ENCODE data around the gene USP47.

DNA sequence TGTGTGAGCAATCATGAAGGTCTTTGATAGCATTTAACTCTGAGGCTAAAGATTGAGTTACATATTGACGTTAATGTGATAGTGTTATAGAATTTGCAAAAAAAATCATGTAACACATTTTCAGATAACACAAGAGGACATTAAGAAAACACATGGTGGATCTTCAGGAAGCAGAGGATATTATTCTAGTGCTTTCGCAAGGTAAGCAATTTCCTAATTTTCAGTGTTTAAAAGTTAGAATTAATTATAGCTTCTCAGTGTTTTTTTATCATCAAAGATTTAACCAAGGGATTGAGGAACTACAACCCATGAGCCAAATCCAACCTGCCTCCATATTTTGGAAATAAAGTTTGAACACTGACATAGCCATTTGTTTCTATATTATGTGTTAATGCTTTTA lies 88.1 kb downstream of the USP47 start:
- TF ChIP-seq, protein P1, sequence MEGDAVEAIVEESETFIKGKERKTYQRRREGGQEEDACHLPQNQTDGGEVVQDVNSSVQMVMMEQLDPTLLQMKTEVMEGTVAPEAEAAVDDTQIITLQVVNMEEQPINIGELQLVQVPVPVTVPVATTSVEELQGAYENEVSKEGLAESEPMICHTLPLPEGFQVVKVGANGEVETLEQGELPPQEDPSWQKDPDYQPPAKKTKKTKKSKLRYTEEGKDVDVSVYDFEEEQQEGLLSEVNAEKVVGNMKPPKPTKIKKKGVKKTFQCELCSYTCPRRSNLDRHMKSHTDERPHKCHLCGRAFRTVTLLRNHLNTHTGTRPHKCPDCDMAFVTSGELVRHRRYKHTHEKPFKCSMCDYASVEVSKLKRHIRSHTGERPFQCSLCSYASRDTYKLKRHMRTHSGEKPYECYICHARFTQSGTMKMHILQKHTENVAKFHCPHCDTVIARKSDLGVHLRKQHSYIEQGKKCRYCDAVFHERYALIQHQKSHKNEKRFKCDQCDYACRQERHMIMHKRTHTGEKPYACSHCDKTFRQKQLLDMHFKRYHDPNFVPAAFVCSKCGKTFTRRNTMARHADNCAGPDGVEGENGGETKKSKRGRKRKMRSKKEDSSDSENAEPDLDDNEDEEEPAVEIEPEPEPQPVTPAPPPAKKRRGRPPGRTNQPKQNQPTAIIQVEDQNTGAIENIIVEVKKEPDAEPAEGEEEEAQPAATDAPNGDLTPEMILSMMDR (conservative IDR thresholded peaks at IDR 0.05; ENCODE audit: low read length), result no peak
- TF ChIP-seq EZH2phosphoT487 (IDR thresholded peaks at IDR 0.05; ENCODE audit: borderline replicate concordance, low read depth, low read length), result no peak
